GM12878 (cell line): ENCODE data around the gene ADIPOQ. TPM values are rescaled to one million over a fixed set of nuclear protein-coding genes. Genes with fewer than 3 reads are reported as not detected.
"Not testable (repeated sequence)": the region's sequence is repeated elsewhere in the genome, so short reads cannot be mapped to it uniquely, and the experiment has no call there.

Experiments used
- ATAC-seq: fragments of 200-7000 bp; cut with Tn5 transposase; 3 replicates; pipeline ENCODE4 v1.9.1; 2020; ENCODE audit warnings: mild to moderate bottlenecking, moderate library complexity
- BruUV-seq: library from RNA; stranded (reverse); fragments of 400-500 nt; replicated peaks from 2 replicates; lab custom pipeline; 2021; lab: Mats Ljungman, UMichigan
- CTCF ChIA-PET: fragments of 300-600 bp; sonication (Branson Sonifier 250); formaldehyde crosslinking; extraction: SDS; loops from one replicate; lab custom pipeline; 2021; ENCODE audit warnings: inconsistent platforms; lab: Yijun Ruan, JAX
- POLR2A ChIA-PET: fragments of 350-600 bp; formaldehyde crosslinking; extraction: SDS; loops from one replicate; lab custom pipeline; 2021; ENCODE audit warnings: inconsistent platforms; lab: Charles Lee
- RAD21 ChIA-PET: fragments of 300-600 bp; sonication (Branson Sonifier 250); formaldehyde crosslinking; loops from one replicate; lab custom pipeline; 2023; ENCODE audit warnings: antibody characterized with exemption; ENCODE audit not compliant: unreplicated experiment; lab: Charles Lee
- SMC1A ChIA-PET: fragments of 300-600 bp; sonication (Branson Sonifier 250); formaldehyde crosslinking; loops from one replicate; lab custom pipeline; 2023; ENCODE audit not compliant: unreplicated experiment, uncharacterized antibody; lab: Charles Lee
- DNase-seq: peaks from one replicate; pipeline ENCODE4 v3.0.0-alpha.2; 2011; ENCODE audit warnings: low read depth, low spot score
- FAIRE-seq: peaks from 3 replicates; lab custom pipeline; 2011; peaks lifted over from hg19 to GRCh38; lab: Jason Lieb, UNC
- H2AFZ ChIP-seq: 2 replicates; pipeline ENCODE4 v1.6.0; 2011; ENCODE audit warnings: low read depth, low read length, control low read depth; ENCODE audit not compliant: control insufficient read depth
- H3K27ac ChIP-seq: 2 replicates; pipeline ENCODE4 v1.5.1; 2011; ENCODE audit warnings: control low read depth; ENCODE audit not compliant: control insufficient read depth, insufficient read depth
- H3K27me3 ChIP-seq, 2 experiments: replicated peaks in 1 of 2; 2 replicates each; pipeline versions ENCODE4 v1.6.0 to v1.6.1; 2011; ENCODE audit warnings: low read length in 1 of 2; ENCODE audit not compliant: control insufficient read depth in 2 of 2, insufficient read depth in 2 of 2
- H3K36me3 ChIP-seq, 2 experiments: 2 replicates each; pipeline ENCODE4 v1.5.1; 2011; ENCODE audit warnings: low read length in 1 of 2; ENCODE audit not compliant: control insufficient read depth in 2 of 2, insufficient read depth in 2 of 2
- H3K4me1 ChIP-seq: 2 replicates; pipeline ENCODE4 v1.6.1; 2011; ENCODE audit warnings: mild to moderate bottlenecking, low read length, moderate library complexity, mixed read lengths; ENCODE audit not compliant: control insufficient read depth, insufficient read depth
- H3K4me2 ChIP-seq: 2 replicates; pipeline ENCODE4 v1.6.0; 2011; ENCODE audit warnings: control low read depth; ENCODE audit not compliant: control insufficient read depth, insufficient read depth
- H3K4me3 ChIP-seq: fragments of 200-600 bp; sonication (generic); 2 replicates; pipeline ENCODE4 v1.5.1; 2016
- H3K79me2 ChIP-seq: 2 replicates; pipeline ENCODE4 v1.6.0; 2011; ENCODE audit warnings: low read length; ENCODE audit not compliant: control insufficient read depth, insufficient read depth
- H3K9ac ChIP-seq: 2 replicates; pipeline ENCODE4 v1.8.0; 2011; ENCODE audit warnings: low read length, control low read depth, mixed read lengths; ENCODE audit not compliant: control insufficient read depth, insufficient read depth
- H3K9me3 ChIP-seq: replicated peaks from 3 replicates; pipeline ENCODE4 v1.5.1; 2011; ENCODE audit warnings: mild to moderate bottlenecking, low read length; ENCODE audit not compliant: control insufficient read depth, insufficient read depth
- H4K20me1 ChIP-seq: 2 replicates; pipeline ENCODE4 v1.6.0; 2011; ENCODE audit not compliant: control insufficient read depth, insufficient read depth
- BMI1 ChIP-seq: fragments of 450-650 bp; IDR thresholded peaks from 2 replicates; pipeline ENCODE4 v1.6.1; 2016; ENCODE audit warnings: mild to moderate bottlenecking, moderate library complexity, borderline replicate concordance
- CREB1 ChIP-seq: IDR thresholded peaks from 2 replicates; pipeline ENCODE4 v1.6.1; 2012; ENCODE audit warnings: low read depth, mild to moderate bottlenecking, inconsistent platforms
- EED ChIP-seq: sonication (generic); IDR thresholded peaks from 2 replicates; pipeline ENCODE4 v1.6.1; 2016; ENCODE audit warnings: antibody characterized with exemption, low read depth
- LARP7 ChIP-seq: fragments of 450-650 bp; IDR thresholded peaks from 2 replicates; pipeline ENCODE4 v1.6.1; 2017; ENCODE audit warnings: mild to moderate bottlenecking
- MEF2A ChIP-seq: IDR thresholded peaks from 2 replicates; pipeline ENCODE4 v1.6.1; 2011; ENCODE audit warnings: low read depth, mild to moderate bottlenecking, low read length, moderate library complexity; ENCODE audit not compliant: insufficient read depth
- PAX5 ChIP-seq: IDR thresholded peaks from 2 replicates; pipeline ENCODE4 v1.6.1; 2011; ENCODE audit warnings: low read depth, low read length, borderline replicate concordance
- PML ChIP-seq: IDR thresholded peaks from 2 replicates; pipeline ENCODE4 v1.6.1; 2012; ENCODE audit warnings: low read length, inconsistent platforms
- SKIL ChIP-seq: fragments of 450-650 bp; IDR thresholded peaks from 2 replicates; pipeline ENCODE4 v1.6.1; 2017; ENCODE audit warnings: mild to moderate bottlenecking, low read depth, inconsistent platforms; ENCODE audit not compliant: poor library complexity, severe bottlenecking
- SRF ChIP-seq, 2 experiments: IDR thresholded peaks; 2 replicates each; pipeline ENCODE4 v1.6.1; 2011; ENCODE audit warnings: low read depth in 2 of 2, low read length in 2 of 2, mild to moderate bottlenecking in 1 of 2, moderate library complexity in 1 of 2
- YY1 ChIP-seq: IDR thresholded peaks from 2 replicates; pipeline ENCODE4 v1.6.1; 2011; ENCODE audit warnings: low read depth, mild to moderate bottlenecking, low read length
- ZNF384 ChIP-seq: IDR thresholded peaks from 2 replicates; pipeline ENCODE4 v1.6.1; 2012; ENCODE audit warnings: low read depth, mild to moderate bottlenecking, low read length, improper control_type of control experiment, borderline replicate concordance
- WGBS: methylation state at CpG from one replicate; pipeline ENCODE4 v1.1.6; 2016; ENCODE audit warnings: low lambda C conversion rate; ENCODE audit not compliant: insufficient replicate concordance, insufficient coverage; ENCODE audit errors: missing lambda C conversion rate; 5-methylcytosine and 5-hydroxymethylcytosine counted together
- in situ Hi-C: fragments of 300-500 bp; cut with MboI; formaldehyde crosslinking; loops from 9 replicates; pipeline ENCODE4 v1.14.3; 2018; ENCODE audit warnings: mixed read lengths
- intact Hi-C: fragments of 100-400 bp; cut with micrococcal nuclease; formaldehyde crosslinking; loops from one replicate; pipeline ENCODE4 v1.14.2; 2022; ENCODE audit not compliant: unreplicated experiment
- polyA plus RNA-seq, 11 experiments: library from polyadenylated mRNA; depleted of rRNA in 4 of 11; unstranded in 6 of 11; stranded (reverse) in 5 of 11; fragments of >200 nt; fragmentation: Nextera tagmentation in 4 of 11; fragmentation: Illumina TruSeq in 1 of 11; extraction: Ambion mirVana in 4 of 11; extraction: Trizol in 1 of 11; gene quantifications; 1 replicate in 1 of 11; 2 replicates in 10 of 11; pipeline versions ENCODE4 v1.2.1 to v1.2.3, GENCODE V29; 2011 to 2016; ENCODE audit warnings: inconsistent platforms in 2 of 11, missing spikeins in 2 of 11, low read depth in 1 of 11
- total RNA-seq, 4 experiments: library from RNA; depleted of rRNA in 3 of 4; stranded (reverse); fragments of >200 nt in 3 of 4; fragmentation: Illumina TruSeq in 1 of 4; extraction: Trizol in 1 of 4; gene quantifications; 2 replicates each; pipeline versions ENCODE4 v1.2.1 to v1.2.3, GENCODE V29; 2013 to 2021

Gene ADIPOQ
- total and polyA plus RNA-seq, 10 of the 15 experiments (the other 5 are each of a cell fraction or from before 2014, with no cell fraction given): not detected

GRCh38 chr3:186886202-186886981 lies 43.9 kb downstream of the ADIPOQ start (continued):
- TF ChIP-seq PML: no peak
- no peak for TF ChIP-seq BMI1
- TF ChIP-seq LARP7: no peak
- TF ChIP-seq SRF (IDR thresholded peaks at IDR 0.05; ENCODE audit: low read depth in 2 of 2, low read length in 2 of 2): no peak

- H3K27ac ChIP-seq, H4K20me1 ChIP-seq, H2AFZ ChIP-seq, H3K4me3 ChIP-seq, RAD21 ChIA-PET, H3K4me1 ChIP-seq, H3K79me2 ChIP-seq, FAIRE-seq, in situ Hi-C loops, H3K36me3 ChIP-seq, intact Hi-C loops, H3K9me3 ChIP-seq, POLR2A ChIA-PET, ATAC-seq, H3K27me3 ChIP-seq, SMC1A ChIA-PET, DNase-seq, H3K4me2 ChIP-seq, CTCF ChIA-PET, H3K9ac ChIP-seq, BruUV-seq: not testable (repeated sequence)
- 40% methylated on average over 1 of the region's 5 CpGs for WGBS
Observed at GRCh38 chr3:186887507-186887938, 45.0 kb downstream of the ADIPOQ start.

GRCh38 chr3:186888569-186888968 lies 46.1 kb downstream of the ADIPOQ start:
- H3K4me3 ChIP-seq: no peak overlapping the region
- no peak for DNase-seq
- 17% methylated on average over 6 of the region's 6 CpGs for WGBS
- ChIA-PET CTCF (no interaction called here), RAD21 (no interaction called here), SMC1A (no interaction called here), POLR2A (no interaction called here)
- H3K9me3 ChIP-seq: no peaks in the 10 kb centered on the region
- intact Hi-C loops (no loop called here), in situ Hi-C loops (no loop called here)
- H2AFZ ChIP-seq: no peak overlapping the region
- no peak for ATAC-seq
- no peaks in the 10 kb centered on the region for H3K4me1 ChIP-seq
- no peak overlapping the region for H3K9ac ChIP-seq
- H3K4me2 ChIP-seq: no peak overlapping the region
- no peak for FAIRE-seq
- no TSS peak for BruUV-seq
- no peaks in the 10 kb centered on the region for H4K20me1 ChIP-seq
- H3K36me3 ChIP-seq: no peaks in the 10 kb centered on the region
- peaks cover 0 to 3% of the 10 kb centered on the region in 2 experiments; a peak in 3 of 4 replicates for H3K27me3 ChIP-seq
- H3K27ac ChIP-seq: no peak overlapping the region
- H3K79me2 ChIP-seq: no peaks in the 10 kb centered on the region
- TF ChIP-seq MEF2A (no peak), PAX5 (no peak), YY1 (no peak), CREB1 (no peak), EED (no peak), SKIL (no peak), ZNF384 (no peak)
